Esophagus muscularis mucosa (tissue), 4 donors: Measurements from ENCODE around the gene KRCC1.

ENCODE experiments used
- EP300 ChIP-seq: sonication (generic); formaldehyde crosslinking; IDR thresholded peaks from one replicate; pipeline ENCODE4 v1.6.1; 2017; ENCODE audit warnings: antibody characterized with exemption
- POLR2A ChIP-seq: fragments of 450-650 bp; IDR thresholded peaks from one replicate; pipeline ENCODE4 v1.6.1; 2017; ENCODE audit warnings: antibody characterized with exemption, moderate library complexity, mild to moderate bottlenecking, low read depth
- POLR2AphosphoS5 ChIP-seq, 2 donors: sonication (generic); formaldehyde crosslinking; IDR thresholded peaks; one replicate each; pipeline ENCODE4 v1.6.1; 2017; ENCODE audit warnings: antibody characterized with exemption in 2 of 2
- TF ChIP-seq, protein P1 (sequence below), 3 experiments: fragments of 200-600 bp in 2 of 3; fragments of 450-650 bp in 1 of 3; sonication (generic) in 2 of 3; IDR thresholded peaks; one replicate each; pipeline ENCODE4 v1.5.1; 2017 to 2019; ENCODE audit warnings: antibody characterized with exemption in 3 of 3, mild to moderate bottlenecking in 2 of 3, moderate library complexity in 1 of 3

DNA sequence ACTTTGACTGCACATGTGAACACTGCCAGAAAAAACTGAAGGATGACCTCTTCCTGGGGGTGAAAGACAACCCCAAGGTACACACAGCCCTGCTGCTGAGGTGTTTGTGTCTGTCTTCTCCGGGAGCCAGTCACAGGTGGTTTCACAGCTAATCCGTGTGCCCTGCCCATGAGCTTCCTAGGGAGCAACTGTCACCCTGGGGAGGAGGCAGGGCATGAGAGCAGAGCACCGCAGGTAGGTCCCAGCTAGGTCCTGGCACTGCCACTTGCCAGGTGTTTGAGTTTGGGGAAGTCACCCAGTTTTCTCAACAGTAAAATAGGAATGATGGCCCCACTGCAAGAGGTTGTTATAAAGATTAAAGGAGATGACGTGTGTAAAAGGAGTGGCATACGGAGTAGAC lies 41.1 kb upstream of the KRCC1 start:
- TF ChIP-seq POLR2A (no peak), POLR2AphosphoS5 (IDR thresholded peaks at IDR 0.05) (no peak), EP300 (no peak)
- TF ChIP-seq, protein P1, sequence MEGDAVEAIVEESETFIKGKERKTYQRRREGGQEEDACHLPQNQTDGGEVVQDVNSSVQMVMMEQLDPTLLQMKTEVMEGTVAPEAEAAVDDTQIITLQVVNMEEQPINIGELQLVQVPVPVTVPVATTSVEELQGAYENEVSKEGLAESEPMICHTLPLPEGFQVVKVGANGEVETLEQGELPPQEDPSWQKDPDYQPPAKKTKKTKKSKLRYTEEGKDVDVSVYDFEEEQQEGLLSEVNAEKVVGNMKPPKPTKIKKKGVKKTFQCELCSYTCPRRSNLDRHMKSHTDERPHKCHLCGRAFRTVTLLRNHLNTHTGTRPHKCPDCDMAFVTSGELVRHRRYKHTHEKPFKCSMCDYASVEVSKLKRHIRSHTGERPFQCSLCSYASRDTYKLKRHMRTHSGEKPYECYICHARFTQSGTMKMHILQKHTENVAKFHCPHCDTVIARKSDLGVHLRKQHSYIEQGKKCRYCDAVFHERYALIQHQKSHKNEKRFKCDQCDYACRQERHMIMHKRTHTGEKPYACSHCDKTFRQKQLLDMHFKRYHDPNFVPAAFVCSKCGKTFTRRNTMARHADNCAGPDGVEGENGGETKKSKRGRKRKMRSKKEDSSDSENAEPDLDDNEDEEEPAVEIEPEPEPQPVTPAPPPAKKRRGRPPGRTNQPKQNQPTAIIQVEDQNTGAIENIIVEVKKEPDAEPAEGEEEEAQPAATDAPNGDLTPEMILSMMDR (IDR thresholded peaks at IDR 0.05): no peak
